ENCODE results near the gene FNTB.
"Not testable (repeated sequence)": the region's sequence is repeated elsewhere in the genome, so short reads cannot be mapped to it uniquely, and the experiment has no call there.

The FNTB gene

DNA sequence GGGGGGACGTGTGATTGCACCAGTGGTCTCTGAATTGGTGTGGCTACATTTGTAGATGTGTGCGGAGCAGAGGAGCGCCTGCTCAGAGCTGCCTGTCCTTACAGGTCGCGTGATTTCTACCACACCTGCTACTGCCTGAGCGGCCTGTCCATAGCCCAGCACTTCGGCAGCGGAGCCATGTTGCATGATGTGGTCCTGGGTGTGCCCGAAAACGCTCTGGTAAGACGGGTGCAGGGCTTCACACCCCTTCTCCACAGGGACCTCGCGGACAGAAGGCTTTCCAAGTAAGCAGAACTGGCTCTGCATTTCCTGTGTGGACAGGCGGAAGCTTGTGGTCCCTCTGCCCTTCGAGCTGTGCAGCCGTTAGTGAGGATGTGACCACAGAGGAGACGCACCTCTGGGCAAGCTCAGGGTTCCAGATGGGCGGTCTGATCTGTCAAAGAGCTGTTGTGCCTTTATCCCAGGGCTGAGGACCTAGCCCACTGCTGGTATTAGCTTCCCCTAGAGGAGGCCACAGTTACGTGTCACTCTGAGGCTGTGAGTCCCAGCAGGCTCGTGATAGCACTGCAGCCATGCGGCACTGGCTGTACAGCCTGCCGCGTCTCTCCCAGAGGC, 67.9 kb downstream of the FNTB start:
- DNase-seq (ENCODE audit: low read depth), result no peak

GRCh38 chr14:65057695-65058094, 71.0 kb downstream of the FNTB start:
- DNase-seq (ENCODE audit: low read depth), result no peak

- no peak for DNase-seq (ENCODE audit: low read depth)
Observed at GRCh38 chr14:65062096-65063075, 75.7 kb downstream of the FNTB start.

DNA sequence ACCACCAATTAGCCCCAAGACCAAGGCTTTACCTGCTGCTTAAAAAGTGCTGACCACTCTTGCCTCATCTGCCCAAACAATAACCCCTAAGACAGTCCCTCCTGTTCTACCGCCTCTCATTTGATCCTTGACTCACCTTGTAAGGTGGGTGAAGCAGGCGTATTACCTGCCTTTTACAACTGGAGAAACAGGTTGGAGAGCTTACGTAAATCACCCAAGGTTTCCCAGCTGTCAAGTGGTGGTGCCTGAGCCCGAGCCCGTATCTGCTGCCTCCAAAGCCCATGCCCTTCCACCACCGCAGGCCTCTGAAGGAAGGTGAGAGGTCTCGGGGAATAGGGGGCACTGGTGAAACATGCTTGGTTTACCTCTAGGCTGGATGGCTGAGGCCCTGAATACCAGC, 79.0 kb downstream of the FNTB start:
- DNase-seq (ENCODE audit: low read depth), result no peak

GRCh38 chr14:65069874-65070413, 83.2 kb downstream of the FNTB start:
- DNase-seq (ENCODE audit: low read depth), result no peak

DNA sequence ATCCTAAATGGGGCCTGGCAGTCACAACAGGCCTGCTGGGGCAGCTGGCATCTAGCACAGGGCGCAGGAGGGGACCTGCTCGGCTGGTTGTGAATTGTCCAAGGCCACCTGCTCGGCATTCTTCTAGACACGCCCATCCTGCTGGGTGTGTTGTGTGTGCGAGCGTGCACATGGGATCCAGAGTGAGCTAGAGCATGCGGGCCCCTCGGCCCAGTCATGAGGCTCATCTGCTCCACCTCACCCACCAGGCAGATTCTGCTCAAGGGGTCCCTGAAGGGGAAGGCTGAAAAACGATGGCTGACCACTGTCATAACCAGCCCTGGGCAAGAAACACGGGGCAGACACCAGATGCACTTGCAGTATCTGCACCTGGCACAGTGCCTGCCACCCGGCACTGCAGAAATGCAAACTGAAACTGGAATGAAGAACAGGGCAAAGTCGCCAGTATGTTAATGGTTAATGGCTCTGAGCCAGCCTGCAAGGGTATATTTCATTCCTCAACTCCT, 83.8 kb downstream of the FNTB start:
- no peak for DNase-seq (ENCODE audit: low read depth)

GRCh38 chr14:65071544-65071943, 84.8 kb downstream of the FNTB start:
- DNase-seq (ENCODE audit: low read depth), result no peak

DNA sequence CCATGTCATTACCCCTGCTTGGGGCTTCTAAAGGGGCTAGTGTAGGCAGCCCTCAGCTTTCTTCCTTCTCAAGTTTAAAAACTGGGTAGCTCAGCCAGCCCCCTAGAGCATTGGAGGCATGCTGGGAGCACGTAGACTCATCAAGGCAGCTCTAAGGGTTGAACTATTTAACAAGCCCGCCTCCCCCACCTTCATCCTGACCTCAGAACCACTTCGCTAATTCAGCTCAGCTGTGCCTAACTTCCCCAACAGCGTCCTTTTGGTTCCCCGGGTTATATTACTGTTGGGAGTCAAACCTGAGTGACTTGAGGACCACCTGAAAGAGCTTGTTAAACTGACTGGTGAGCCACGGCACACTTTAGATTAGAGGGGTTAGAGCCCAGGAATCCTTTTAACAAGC, 85.6 kb downstream of the FNTB start:
- DNase-seq (ENCODE audit: low read depth), result no peak

GRCh38 chr14:65072937-65073336, 86.2 kb downstream of the FNTB start:
- DNase-seq (ENCODE audit: low read depth), result no peak

- no peak for DNase-seq (ENCODE audit: low read depth)
Observed at GRCh38 chr14:65073605-65074201, 87.0 kb downstream of the FNTB start.

DNA sequence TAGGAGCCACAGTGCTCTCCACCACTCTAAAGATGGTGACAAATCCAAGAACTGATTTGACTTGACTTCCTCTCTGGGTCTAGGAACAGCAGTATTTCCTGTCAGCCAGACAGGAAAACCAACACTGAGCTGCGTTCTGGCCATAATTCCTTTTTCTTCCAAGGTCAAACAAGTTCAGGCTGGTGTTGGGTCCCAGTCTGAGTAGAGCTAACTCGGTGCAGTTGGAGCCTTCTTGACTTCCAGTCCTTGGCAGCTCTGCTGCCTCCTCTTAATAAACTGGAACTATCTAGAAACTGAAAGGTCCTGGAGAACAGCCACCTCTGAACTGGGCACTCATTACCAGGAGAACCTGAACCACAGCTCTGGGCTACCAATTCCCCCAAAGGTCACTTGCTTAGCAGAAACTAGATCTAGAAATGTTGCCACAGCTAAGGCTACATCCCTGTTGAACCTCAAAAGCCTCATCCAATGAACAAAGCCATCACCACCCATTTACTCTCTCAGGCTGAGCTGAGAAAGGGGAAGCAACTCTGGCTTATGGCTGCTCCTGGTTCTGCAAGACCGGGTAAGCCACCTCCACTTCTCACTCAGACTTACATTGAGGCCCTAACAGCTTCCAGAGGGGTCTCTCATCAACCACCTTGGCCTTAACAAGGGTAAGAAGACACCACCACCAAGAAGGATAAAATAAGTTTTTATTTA, 87.9 kb downstream of the FNTB start:
- DNase-seq (ENCODE audit: low read depth), result no peak

DNA sequence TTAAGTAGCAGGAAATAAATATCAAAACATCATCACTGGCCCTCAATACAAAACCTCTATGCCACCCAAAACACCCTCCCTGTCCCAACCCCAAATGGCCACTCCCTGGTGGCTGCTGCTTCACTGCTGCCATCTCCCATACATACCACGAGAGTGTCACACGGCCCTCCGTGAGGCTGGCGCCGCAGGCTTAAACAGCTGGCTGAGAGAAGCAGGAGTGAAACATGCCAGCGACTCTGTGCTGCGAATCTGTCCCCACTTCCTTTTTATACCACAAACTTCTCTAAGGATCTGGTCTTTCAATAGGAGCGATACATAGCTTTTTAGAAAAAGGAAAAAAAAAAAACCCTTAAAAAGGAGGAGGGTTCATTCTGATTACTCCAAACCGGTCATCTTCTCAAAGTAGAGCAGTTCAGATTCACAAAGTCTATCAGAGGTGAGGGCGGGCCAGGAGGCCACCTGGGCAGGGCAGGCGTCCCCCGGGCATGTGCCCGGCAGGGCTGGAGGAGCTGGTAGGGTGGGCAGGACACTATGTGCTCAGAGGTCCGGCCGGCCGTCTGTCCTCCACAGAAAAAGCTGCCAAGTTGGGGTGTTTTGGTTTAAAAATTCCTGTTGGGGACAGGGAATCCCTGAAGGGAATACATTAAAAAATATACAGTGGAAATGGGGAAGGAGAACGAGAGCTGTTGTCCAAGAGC, 89.1 kb downstream of the FNTB start:
- no peak for DNase-seq (ENCODE audit: low read depth)

DNA sequence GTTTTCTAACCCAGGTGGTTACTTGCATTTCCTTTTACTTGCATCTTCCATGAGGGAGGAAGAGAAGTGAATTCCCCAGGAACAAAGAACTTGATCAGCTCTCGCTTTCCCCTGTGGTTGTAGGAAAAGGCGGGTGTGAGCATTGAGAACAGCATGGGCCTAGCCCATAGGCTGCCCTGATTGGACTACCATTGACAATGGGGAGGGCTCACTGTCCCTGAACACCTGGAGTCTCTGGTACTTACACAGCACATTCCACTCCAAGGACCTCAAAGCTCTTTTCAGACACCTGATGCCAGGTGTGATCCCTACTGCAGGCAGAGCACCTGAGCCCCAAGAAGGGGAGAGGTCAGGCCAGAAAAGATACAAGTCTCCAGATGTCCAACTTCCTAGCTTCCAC, 90.6 kb downstream of the FNTB start:
- no peak for DNase-seq (ENCODE audit: low read depth)

GRCh38 chr14:65079201-65079600, 92.5 kb downstream of the FNTB start:
- no peak for DNase-seq (ENCODE audit: low read depth)

GRCh38 chr14:65079768-65080167, 93.1 kb downstream of the FNTB start:
- DNase-seq (ENCODE audit: low read depth), result no peak

DNA sequence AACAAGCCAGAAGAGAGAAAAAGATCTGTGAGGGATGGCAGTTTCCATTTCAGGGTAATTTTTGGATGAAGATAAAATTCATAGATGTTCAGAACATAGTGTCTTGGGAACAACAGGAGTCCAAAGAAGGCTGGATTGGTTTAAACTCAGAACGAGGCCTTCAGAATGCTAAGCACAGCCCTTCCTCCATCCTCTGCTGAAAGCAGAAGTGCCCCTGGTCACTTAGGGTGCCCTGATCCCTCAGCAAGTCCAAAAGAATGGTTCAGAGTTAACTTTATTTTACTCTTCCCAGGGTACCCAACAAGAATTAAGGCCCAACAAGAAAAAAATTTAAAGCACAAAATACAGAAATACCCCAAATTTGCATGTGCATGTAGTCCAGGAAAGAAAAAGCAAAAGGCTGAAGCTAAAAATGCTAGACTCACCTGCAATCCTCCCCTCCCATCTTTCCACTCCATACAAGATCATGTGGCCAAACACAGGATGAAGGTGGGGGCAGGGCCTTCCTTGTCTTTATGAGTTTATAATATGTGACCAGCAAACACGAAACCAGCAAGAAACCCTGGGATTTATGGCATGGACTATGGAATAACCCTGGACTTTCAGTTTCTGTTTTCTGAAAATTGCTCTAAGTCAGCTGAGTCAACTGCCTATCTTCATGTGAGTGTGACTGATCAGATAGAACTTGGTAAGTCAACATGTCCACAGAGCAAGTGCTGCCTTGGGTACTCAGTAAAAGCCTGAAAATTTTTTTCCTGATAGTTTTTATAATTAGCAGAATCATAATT, 94.5 kb downstream of the FNTB start:
- no peak for DNase-seq (ENCODE audit: low read depth)

DNA sequence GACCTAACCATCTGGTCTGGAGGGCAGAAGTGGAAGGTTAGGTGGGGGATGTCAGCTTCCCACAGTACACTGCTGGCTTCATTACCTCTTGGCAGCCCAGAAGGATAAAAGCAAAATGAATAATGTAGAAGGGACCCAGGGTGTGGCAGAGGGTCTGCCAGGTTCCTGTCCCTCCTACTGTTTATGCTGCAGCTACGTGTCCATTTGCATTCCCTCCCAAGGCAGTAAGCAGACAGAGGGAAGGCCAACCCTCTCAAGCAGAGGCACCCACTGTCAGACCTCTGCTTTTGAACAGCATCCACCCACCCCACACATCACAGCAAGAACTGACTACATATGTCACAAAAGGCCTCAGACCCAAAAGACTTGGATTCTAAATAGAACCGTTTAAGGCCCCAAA, 96.2 kb downstream of the FNTB start:
- DNase-seq (ENCODE audit: low read depth), result no peak

DNA sequence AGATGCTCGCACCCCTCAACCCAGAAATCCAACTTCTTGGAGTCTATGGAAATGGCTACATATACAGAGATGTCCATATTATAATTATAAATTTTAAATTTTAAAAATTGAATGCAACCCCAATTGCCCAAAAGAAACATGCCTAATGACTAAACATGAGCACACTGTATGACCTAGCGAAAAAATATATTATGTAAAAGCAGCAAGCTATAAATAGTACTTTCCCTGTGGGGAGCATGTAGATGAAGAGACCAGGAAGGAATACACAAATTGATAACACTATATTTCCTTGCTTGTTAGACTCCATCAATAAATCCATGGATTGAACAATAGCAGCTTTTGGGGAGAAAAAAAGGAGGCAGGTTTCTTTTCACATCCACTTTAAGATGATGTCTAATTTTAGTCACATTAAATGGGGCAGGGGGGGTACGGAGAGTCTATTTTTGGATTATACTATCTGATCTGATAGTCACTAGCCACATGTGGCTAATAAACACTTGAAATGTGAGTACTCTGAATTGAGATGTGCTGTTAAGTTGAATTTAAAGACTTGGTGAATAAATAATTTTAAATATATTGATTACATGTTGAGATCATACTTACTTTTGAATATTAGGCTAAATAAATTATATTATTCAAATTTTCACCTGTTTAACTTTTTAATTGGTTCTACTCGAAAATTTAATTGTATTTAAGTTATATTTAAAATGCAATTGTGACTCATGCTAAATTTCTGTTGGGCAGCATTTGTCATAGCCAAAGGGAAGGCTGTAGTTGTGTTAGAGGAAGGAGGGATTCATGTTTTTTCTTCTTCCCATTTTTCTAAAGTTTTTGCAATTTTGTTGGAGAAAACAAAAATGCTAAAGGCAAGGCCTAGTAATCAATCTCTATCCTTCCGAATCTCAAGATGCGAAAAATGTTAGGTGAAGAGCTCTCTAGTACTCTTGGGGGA, 98.1 kb downstream of the FNTB start:
- DNase-seq (ENCODE audit: low read depth), result no peak

DNA sequence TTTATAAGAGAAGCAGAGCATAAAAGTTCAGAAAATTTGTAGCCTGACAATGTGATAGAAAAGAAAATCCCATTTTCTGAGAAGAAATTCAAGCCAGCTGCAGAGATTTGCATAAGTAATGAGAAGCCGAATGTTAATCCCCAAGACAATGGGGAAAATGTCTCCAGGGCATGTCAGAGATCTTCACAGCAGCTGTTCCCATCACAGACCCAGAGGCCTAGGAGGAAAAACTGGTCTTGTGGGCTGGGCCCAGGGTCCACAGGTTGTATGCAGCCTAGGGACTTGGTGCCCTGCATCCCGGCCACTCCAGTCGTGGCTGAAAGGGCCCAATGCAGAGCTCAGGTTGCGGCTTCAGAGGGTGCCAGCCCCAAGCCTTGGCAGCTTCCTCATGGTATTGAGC, 100.0 kb downstream of the FNTB start:
- not testable (repeated sequence) for DNase-seq (ENCODE audit: low read depth)
